GM19372 (cell line): ENCODE data around the gene FYB1.
"Not testable (repeated sequence)": the region's sequence is repeated elsewhere in the genome, so short reads cannot be mapped to it uniquely, and the experiment has no call there.

Source experiments
- ATAC-seq: cut with Tn5 transposase; IDR thresholded peaks from one replicate; pipeline ENCODE4 v1.9.1; 2021; ENCODE audit warnings: mild to moderate bottlenecking, low read depth, moderate library complexity; ENCODE audit not compliant: unreplicated experiment

Gene FYB1

GRCh38 chr5:39231705-39232525 is 12.6 kb upstream of the FYB1 start:
- no peak for ATAC-seq

- ATAC-seq = no peak
Observed at GRCh38 chr5:39228596-39228995, 9.2 kb upstream of the FYB1 start.

DNA sequence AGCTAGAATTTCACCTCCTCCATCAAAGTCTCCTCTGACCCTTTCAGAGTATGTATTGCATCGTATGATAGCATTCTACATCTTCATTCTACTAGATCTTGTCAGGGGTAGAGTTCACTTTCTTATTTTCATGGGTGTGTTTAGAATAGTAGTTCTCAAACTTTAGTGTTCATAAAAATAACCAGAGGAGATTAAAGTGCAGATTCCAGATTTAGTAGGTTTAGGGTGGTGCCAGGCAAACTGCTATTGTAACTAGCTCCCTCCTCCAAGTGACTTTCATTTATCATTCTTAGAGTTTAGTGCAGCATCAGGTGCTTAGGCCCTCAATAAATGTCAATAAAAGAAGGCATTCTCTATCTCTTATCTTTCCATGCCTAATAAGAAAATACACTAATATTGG is 7.2 kb upstream of the FYB1 start:
- ATAC-seq = no peak

DNA sequence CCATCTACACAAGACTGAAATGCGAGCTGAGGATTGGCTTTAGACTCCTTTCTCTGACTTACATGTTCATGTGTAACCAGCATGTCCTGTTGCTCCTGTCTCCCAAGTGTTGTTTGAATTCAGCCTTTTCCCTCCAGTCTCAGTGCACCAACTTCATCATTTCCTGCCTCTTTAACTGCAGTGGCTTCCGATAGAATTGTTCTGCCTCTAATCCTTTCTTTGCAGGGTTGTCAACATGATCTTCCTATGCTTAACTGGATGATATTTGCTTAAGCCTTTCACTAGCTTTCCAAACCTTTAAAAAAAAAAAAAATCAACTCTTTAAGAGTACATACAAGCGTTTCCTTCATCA is 6.7 kb upstream of the FYB1 start:
- no peak for ATAC-seq

- ATAC-seq = no peak
Observed at GRCh38 chr5:39225405-39226099, 6.2 kb upstream of the FYB1 start.

- ATAC-seq = no peak
Observed at GRCh38 chr5:39224196-39224761, 4.9 kb upstream of the FYB1 start.

- no peak for ATAC-seq
Observed at GRCh38 chr5:39223565-39224156, 4.3 kb upstream of the FYB1 start.

DNA sequence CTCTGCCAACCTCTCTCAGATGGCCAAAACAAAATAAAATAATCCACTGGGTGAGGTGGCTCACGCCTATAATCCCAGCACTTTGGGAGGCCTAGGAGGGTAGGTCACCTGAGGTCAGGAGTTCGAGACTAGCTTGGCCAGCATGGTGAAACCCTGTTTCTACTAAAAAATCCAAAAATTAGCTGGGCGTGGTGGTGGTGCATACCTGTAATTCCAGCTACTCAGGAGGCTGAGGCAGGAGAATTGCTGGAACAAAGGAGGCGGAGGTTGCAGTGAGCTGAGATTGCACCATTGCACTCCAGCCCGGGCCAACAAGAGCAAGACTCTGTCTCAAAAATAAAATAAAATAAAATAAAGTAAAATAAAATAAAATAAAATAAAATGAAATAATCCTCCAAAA is 2.3 kb upstream of the FYB1 start:
- not testable (repeated sequence) for ATAC-seq

DNA sequence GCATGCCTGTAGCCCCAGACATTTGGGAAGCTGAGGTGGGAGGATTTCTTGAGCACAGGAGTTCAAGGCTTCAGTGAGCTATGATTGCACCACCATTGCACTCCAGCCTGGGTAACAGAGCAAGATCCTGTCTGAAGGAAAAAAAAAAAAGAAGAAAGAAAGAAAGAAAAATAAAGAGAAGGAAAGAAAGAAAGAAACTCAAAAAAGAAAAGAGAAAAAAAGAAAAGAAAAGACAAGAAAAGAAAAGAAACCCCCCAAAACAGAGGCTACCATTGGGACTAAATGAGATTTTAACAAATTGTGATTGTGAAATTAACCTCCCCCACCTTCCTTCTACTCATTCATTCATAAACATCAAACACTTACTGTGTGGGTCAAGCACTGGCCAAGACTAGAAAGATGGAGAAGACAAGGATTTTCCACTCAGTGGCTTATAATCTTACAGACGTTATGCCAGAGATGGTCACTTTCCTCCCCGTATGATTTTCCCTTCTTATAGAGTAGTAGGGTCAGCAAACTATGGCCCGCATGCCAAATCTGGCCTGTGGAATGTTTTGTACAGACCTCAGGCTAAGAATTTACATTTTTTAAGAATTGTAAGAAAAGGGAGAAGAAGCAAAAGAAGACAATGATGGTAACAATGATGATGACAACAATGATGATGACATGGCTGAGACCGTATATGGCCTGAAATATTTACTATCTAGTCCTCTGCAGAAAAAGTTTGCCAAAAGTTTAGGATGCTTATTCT is 1.1 kb upstream of the FYB1 start:
- ATAC-seq = no peak

DNA sequence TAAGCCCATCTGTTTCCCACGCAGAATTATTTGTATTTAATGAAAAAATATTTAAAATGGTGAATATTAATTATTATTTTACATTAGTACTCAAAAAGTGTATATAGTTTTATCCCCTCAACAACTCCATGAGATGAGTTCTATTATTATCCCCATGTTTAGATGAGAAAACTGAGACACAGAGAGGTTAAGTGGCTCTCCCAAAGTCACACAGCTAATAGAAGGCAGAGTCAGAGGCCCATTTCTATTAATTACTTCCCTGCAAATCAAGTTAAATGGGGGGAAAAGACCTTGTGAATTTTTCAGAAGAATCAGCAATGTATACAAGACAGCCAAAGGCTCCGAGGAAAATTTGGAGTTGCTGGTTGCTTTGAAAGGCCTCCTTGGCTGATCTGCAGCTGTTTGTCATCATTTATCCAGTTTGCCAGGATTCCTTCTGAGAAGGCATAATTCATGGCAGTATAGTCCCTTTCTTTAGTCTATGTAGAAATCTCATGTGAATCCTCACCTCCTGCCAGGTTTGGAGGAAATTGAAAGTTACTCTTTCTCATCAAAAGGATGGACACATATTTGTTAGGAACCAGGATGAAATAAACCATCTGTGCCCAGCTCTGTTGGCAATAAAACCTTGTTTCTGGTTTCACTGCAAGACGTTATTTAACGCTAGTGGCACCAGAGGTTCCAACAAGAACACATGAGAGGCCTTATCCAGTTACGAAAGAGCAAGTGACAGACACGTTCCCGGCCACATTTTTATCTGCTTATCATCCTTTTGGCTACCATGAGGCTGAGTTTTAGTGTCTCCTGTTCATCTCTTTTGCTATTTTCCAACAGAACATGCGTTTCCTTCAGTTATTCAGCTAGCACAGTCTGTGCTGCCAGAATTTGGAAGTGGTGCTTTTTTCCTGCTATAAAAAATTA is 621 bp downstream of the FYB1 start:
- ATAC-seq = no peak

DNA sequence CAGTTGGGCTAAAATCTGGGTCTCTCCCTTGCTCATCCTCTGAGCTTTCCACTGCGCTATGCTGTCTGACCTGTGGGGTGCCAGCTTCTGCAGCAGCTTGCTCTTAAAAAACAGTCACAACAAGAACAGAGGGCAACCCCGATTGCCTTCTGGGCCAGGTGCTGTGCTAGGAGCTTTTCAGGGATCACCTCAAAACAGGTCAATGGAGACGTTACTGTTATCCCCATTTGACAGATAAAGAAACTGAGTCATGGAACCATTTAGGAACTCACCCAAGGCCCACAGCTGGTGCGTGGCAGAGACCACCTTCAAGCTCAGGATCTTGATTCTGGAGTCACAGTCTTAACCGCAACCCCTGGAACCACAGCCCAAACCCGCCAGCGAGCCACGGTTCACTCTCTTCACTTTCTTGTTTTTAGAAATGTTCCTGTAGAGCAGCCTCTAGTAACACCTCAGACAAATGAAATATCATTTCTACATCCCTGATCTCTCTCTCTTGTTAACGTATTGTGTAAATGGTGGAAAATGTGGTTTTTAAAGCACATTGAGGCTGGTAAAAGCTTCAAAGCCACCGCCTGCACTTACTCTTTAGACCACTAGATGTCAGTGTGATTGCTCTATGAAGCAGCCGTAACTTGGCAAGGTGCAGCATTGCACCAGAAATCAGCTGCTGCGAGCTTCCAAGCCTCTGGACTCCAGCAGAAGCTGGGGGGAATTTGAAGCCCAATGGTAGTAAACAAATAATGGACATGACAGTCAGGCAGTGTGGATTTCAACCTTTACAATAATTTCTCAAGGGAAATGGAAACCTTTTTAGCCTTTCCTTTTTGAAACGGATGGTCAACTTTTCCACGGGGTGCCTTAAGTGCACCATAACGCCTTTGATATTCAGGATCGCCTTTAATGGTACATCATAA is 1.7 kb downstream of the FYB1 start:
- peak; percentile 76 for ATAC-seq

- no peak for ATAC-seq
Observed at GRCh38 chr5:39216631-39217030, 2.7 kb downstream of the FYB1 start.

DNA sequence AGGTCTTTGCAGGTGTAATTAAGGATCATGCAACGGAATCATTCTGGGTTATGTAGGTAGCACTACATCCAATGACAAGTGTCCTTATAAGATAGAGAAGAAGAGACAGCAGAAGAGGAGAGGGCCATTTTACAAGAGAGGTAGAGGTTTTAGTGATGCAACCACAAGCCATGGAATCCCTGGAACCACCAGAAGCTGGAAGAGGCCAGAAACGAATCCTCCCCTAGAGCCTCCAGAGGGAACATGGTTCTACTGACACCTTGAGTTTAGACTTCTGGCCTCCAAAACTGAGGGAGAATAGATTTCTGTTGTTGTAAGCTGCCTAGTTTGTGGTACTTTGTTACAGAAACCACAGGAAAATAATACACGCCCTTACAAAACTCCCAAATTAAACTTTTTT is 3.5 kb downstream of the FYB1 start:
- ATAC-seq = no peak

DNA sequence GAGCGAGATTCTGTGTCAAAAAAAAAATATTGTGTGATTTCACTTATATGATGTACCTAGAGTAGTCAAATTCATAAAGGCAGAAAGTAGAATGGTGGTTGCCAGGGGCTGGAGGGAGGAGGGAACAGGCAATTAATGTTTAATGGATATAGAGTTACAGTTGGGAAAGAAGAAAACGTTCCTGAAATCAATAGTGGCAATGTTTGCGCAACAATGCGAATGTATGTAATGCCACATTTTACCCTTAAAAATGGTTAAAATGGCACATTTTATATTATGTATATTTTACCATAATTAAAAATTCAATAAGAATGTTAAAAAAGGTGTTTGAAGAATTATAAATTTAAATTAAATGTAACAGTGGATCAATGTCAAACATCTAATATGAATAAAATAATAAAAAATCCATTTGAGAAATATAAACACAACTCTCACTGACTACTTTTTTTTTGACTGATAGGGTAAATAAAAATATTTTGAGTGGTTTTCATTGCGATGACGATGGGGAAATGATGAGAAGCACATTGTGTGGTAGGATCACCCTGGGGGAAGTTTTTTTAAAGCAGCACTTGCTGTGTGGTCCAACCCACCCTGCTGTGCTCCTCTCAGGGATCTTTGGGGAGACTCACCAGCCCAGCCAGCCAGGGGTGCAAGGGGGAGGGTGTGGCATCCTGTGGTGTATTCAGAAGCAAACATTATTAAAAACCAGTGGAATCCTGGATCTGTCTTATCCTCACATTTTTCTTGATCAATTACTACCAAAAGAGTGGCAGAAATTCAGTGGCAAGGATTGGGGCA is 4.3 kb downstream of the FYB1 start:
- ATAC-seq = no peak

- no peak for ATAC-seq
Observed at GRCh38 chr5:39213447-39214207, 5.7 kb downstream of the FYB1 start.

GRCh38 chr5:39211773-39212172 is 7.6 kb downstream of the FYB1 start:
- no peak for ATAC-seq

DNA sequence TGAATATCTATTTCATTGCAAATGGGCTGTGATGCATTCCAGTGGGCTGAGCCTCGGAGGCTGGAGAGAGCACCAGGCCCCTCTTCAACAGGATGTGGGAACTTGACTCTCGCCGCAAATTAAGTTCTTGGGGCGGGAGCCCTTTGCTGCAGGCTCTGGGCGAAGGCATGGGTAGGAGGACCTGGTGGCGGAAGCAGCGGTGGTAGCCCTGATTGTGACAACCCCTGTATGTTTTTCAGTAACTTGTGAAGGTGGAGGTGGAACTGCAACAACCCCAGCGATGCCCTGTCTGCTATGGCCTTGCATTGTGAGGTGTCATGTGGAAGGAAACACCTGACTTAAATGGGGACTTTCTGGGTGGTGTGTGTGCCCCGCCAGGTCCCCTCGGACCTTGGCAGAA is 9.4 kb downstream of the FYB1 start:
- ATAC-seq = no peak
